Activated T-helper 2 cell treated with anti-CD3 and anti-CD28 coated beads, Interferon-gamma antibody, Interleukin-2, Interleukin-4, amounts not matched to agents 10 μg/mL and 5 μg/mL and 100 μg/mL, durations not matched to agents 14 hours and 24 hours and 36 hours (primary cell): Measurements from ENCODE around the gene CEP85L. TPM values are rescaled to one million over a fixed set of nuclear protein-coding genes. Genes with fewer than 3 reads are reported as not detected.

ENCODE experiments used
- DNase-seq: peaks from one replicate; pipeline ENCODE4 v3.0.0; 2021; ENCODE audit warnings: low spot score
- H3K27ac Mint-ChIP-seq: one replicate; pipeline ENCODE4 v1.8.0; 2021; ENCODE audit warnings: mixed read lengths
- H3K27me3 Mint-ChIP-seq: one replicate; pipeline ENCODE4 v1.8.0; 2021; ENCODE audit warnings: low read depth, mixed read lengths
- H3K36me3 Mint-ChIP-seq: one replicate; pipeline ENCODE4 v1.8.0; 2021; ENCODE audit warnings: low read depth, mixed read lengths
- H3K4me1 Mint-ChIP-seq: one replicate; pipeline ENCODE4 v1.8.0; 2021; ENCODE audit warnings: low read depth, mixed read lengths
- H3K4me3 Mint-ChIP-seq: one replicate; pipeline ENCODE4 v1.8.0; 2021; ENCODE audit warnings: low read depth, mild to moderate bottlenecking, moderate library complexity, mixed read lengths
- H3K9me3 Mint-ChIP-seq: one replicate; pipeline ENCODE4 v1.8.0; 2021; ENCODE audit warnings: mixed read lengths
- intact Hi-C: fragments of 100-400 bp; cut with micrococcal nuclease; formaldehyde crosslinking; loops from one replicate; pipeline ENCODE4 v1.15.1; 2023
- total RNA-seq: library from RNA; stranded (reverse); gene quantifications from 2 replicates; pipeline ENCODE4 v1.2.3, GENCODE V29; 2022

CEP85L gene
- total RNA-seq, 1 donor from 2014 or later = 34.2 TPM

DNA sequence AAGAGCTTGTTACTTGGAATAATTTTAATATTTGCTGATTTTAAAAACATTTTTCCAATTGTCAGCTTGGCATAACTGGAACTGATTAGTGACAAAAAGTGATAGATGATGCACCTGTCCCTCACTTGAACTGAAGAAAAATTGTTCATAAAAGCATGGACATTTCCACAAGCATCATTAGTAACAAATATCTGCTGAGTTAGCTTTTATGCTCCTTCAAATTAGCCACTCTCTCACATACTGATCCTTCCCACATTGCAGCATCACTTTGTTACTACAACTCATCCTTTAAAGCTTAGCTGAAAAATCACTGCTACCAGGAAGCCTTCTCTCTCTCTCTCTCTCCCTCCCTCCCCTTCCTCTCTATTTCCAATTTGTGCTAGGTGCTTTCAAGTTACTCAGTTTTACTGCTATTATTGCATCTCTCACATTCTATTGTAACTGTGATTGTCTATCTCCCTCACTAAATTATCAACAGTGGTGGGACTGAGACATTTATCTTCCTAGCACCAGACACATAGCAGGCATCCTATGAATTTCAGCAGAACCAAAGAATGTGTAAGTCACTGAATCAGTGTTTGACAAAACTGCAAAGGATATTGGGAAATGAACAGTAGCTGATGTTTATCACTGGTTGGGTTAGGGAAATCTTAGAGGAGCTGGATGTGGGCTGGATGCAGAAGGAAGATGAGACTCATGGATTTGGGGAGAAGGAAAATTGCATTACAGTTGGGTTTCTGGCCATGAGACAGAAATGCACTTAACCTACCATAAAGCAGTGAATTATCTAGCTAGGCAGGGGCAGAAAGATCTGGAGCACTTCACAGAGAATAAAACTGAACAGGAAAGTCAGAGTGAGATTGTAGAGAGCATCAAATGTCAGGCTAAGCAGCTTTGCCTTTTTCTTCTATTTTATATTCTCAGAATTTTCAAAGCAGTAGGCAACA is 231.7 kb downstream of the CEP85L start:
- H3K36me3 Mint-ChIP-seq = no peaks in the 10 kb centered on the region

More for the DNA sequence above, 231.7 kb downstream of the CEP85L start:
- Mint-ChIP-seq H3K4me3 (no peak overlapping the region), H3K4me1 (no peaks in the 10 kb centered on the region), H3K27me3 (no peaks in the 10 kb centered on the region), H3K27ac (no peak overlapping the region), H3K9me3 (no peaks in the 10 kb centered on the region)
- DNase-seq = no peak
- intact Hi-C loops = no loop called here

Other genes with a start within 250 kb of the CEP85L start
- not detected in 2 replicates for gene PLN, start 103.3 kb downstream of the CEP85L start, total RNA-seq
- gene ASF1A, start 242.6 kb upstream of the CEP85L start, total RNA-seq = 33.9 and 34.1 TPM in 2 replicates